DMS114 treated with DMSO at 0.1 percent for 48 hours (cell line): Measurements from ENCODE around the gene IQGAP2.

Experiments used
- DNase-seq: peaks from one replicate; lab custom pipeline; 2025; ENCODE audit not compliant: unreplicated experiment; lab: John Stamatoyannopoulos, UW

Gene IQGAP2

GRCh38 chr5:76701298-76701697, 298.2 kb downstream of the IQGAP2 start:
- DNase-seq, result no peak

GRCh38 chr5:76703707-76704106, 300.6 kb downstream of the IQGAP2 start:
- no peak for DNase-seq

- no peak for DNase-seq
Observed at GRCh38 chr5:76704131-76704663, 301.1 kb downstream of the IQGAP2 start.

- DNase-seq, result no peak
Observed at GRCh38 chr5:76705574-76705973, 302.5 kb downstream of the IQGAP2 start.

GRCh38 chr5:76709762-76710161, 306.7 kb downstream of the IQGAP2 start:
- DNase-seq, result no peak

- DNase-seq, result no peak
Observed at GRCh38 chr5:76710991-76711390, 307.9 kb downstream of the IQGAP2 start.

GRCh38 chr5:76714751-76715485, 311.8 kb downstream of the IQGAP2 start:
- DNase-seq, result no peak

- DNase-seq, result no peak
Observed at GRCh38 chr5:76715486-76715735, 312.3 kb downstream of the IQGAP2 start.

GRCh38 chr5:76715736-76716455, 312.8 kb downstream of the IQGAP2 start, which contains the start of gene F2R:
Gene F2R (plus strand): TSS chr5:76716126. CDS start chr5:76716308, 182 bp downstream.
- peak; percentile 23 for DNase-seq

- DNase-seq, result no peak
Observed at GRCh38 chr5:76716456-76717157, 313.5 kb downstream of the IQGAP2 start.

GRCh38 chr5:76717222-76718083, 314.4 kb downstream of the IQGAP2 start:
- no peak for DNase-seq

- no peak for DNase-seq
Observed at GRCh38 chr5:76718381-76718832, 315.3 kb downstream of the IQGAP2 start.

- no peak for DNase-seq
Observed at GRCh38 chr5:76718880-76719279, 315.8 kb downstream of the IQGAP2 start.

- no peak for DNase-seq
Observed at GRCh38 chr5:76720988-76721569, 318.0 kb downstream of the IQGAP2 start.

- DNase-seq, result no peak
Observed at GRCh38 chr5:76723266-76723665, 320.2 kb downstream of the IQGAP2 start.

GRCh38 chr5:76723906-76724305, 320.8 kb downstream of the IQGAP2 start:
- DNase-seq, result no peak

GRCh38 chr5:76724871-76725270, 321.8 kb downstream of the IQGAP2 start:
- DNase-seq, result no peak

- no peak for DNase-seq
Observed at GRCh38 chr5:76728965-76729364, 325.9 kb downstream of the IQGAP2 start.

GRCh38 chr5:76729373-76730290, 326.5 kb downstream of the IQGAP2 start:
- no peak for DNase-seq
